ENCODE data around the gene CTDSP2. TPM values are rescaled to one million over a fixed set of nuclear protein-coding genes. Genes with fewer than 3 reads are reported as not detected.

The CTDSP2 gene
- total and polyA plus RNA-seq, 2 donors (not counting 3 experiments of a cell fraction or from before 2014, with no cell fraction given): 142 to 146 TPM

DNA sequence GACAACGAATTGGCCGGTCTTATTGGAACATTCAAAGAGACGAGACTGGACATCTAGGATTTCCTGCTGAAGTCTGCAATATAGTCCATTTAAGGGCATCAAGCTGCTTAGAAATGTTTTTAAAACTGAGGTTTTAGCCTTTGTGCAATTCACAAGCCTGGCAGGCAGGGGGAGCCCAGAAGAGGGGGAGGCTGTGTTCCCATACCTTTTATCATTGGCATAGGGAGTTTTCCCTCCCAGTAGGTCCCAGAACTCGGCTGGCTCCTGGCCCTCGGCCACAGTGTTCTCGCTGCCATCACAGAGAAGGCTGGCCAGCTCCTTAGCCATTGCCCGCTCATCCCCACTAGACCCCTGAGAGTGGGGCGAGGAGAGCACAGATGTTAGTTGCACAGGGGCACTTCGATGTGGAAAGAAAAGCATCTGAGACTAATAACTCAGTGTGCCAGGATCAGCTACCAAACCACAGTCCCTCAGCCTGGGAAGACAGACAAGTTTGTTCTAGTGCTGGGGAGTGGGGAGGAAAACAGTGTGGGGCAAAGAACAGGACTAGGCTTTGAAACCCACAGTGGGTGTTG lies 43.1 kb downstream of the CTDSP2 start:
- DNase-seq (ENCODE audit: low read depth, low spot score): peak; percentile 60
- H3K36me3 ChIP-seq (ENCODE audit: control insufficient read depth in 2 of 2, extremely low read depth in 1 of 2, insufficient read depth in 2 of 2, low read length in 2 of 2): peaks cover 3 to 16% of the 10 kb centered on the region in 2 experiments
- no peaks in the 10 kb centered on the region for H3K4me1 ChIP-seq (ENCODE audit: control insufficient read depth, extremely low read depth, insufficient read depth, low read length)
- no TSS peak for BruUV-seq (replicated peaks)
- H3K27me3 ChIP-seq (ENCODE audit: control insufficient read depth in 2 of 2, insufficient read depth in 2 of 2, low read length in 2 of 2): no peaks in the 10 kb centered on the region
- H2AFZ ChIP-seq (ENCODE audit: low read depth, low read length): no peak overlapping the region
- ChIA-PET CTCF (interaction anchor here (0.9 to 5.0 kb wide), 22 partner anchors 8 to 220 kb away, joined by 3 to 47 read pairs (median 5); partner anchors contain the start of genes AVIL, CTDSP2 and TSFM), POLR2A (interaction anchor here (1.0 to 1.5 kb wide), 2 partner anchors 93 to 138 kb away, joined by 3 to 4 read pairs; partner anchors contain the start of gene ATP23)
- TF ChIP-seq, protein P1, sequence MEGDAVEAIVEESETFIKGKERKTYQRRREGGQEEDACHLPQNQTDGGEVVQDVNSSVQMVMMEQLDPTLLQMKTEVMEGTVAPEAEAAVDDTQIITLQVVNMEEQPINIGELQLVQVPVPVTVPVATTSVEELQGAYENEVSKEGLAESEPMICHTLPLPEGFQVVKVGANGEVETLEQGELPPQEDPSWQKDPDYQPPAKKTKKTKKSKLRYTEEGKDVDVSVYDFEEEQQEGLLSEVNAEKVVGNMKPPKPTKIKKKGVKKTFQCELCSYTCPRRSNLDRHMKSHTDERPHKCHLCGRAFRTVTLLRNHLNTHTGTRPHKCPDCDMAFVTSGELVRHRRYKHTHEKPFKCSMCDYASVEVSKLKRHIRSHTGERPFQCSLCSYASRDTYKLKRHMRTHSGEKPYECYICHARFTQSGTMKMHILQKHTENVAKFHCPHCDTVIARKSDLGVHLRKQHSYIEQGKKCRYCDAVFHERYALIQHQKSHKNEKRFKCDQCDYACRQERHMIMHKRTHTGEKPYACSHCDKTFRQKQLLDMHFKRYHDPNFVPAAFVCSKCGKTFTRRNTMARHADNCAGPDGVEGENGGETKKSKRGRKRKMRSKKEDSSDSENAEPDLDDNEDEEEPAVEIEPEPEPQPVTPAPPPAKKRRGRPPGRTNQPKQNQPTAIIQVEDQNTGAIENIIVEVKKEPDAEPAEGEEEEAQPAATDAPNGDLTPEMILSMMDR (IDR thresholded peaks at IDR 0.05; ENCODE audit: extremely low read depth in 1 of 2, insufficient read depth in 1 of 2, low read depth in 1 of 2, low read length in 2 of 2): peak; percentile 81 to 83
- TF ChIP-seq, protein P2, sequence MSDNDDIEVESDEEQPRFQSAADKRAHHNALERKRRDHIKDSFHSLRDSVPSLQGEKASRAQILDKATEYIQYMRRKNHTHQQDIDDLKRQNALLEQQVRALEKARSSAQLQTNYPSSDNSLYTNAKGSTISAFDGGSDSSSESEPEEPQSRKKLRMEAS (IDR thresholded peaks at IDR 0.05; ENCODE audit: insufficient read depth, insufficient read length): no peak
- TF ChIP-seq MYC (IDR thresholded peaks at IDR 0.05; ENCODE audit: low read depth, low read length): no peak
- no peak overlapping the region for H3K4me3 ChIP-seq (replicated peaks in 1 of 3; ENCODE audit: insufficient read depth in 1 of 3, low read depth in 1 of 3, low read length in 3 of 3)
- no peaks in the 10 kb centered on the region for H3K79me2 ChIP-seq (ENCODE audit: control insufficient read depth, insufficient read depth, low read length)
- dilution Hi-C loops (cut with MboI; ENCODE audit: extremely low pct_ligation_motif_present, low sequenced_read_pairs) (no loop called here), intact Hi-C loops (cut with micrococcal nuclease) (loop anchor here (1.0 kb wide), 2 partner anchors 28 to 102 kb away; no protein-coding TSS in a partner anchor)
- H3K9ac ChIP-seq (replicated peaks; ENCODE audit: extremely low read depth, insufficient read depth, low read length): no peak overlapping the region
- no peak for FAIRE-seq
- no peak overlapping the region for H3K4me2 ChIP-seq (ENCODE audit: insufficient read depth, low read length)
- no peak overlapping the region for H3K27ac ChIP-seq (ENCODE audit: insufficient read depth, low read depth, low read length)
- H3K9me3 ChIP-seq (replicated peaks; ENCODE audit: control insufficient read depth, insufficient read depth, low read length): no peaks in the 10 kb centered on the region
- no peaks in the 10 kb centered on the region for H3K9me1 ChIP-seq (replicated peaks; ENCODE audit: control insufficient read depth, extremely low read depth, insufficient read depth, low read length)
- no peaks in the 10 kb centered on the region for H4K20me1 ChIP-seq (replicated peaks; ENCODE audit: control insufficient read depth, extremely low read depth, insufficient read depth, low read length)

DNA sequence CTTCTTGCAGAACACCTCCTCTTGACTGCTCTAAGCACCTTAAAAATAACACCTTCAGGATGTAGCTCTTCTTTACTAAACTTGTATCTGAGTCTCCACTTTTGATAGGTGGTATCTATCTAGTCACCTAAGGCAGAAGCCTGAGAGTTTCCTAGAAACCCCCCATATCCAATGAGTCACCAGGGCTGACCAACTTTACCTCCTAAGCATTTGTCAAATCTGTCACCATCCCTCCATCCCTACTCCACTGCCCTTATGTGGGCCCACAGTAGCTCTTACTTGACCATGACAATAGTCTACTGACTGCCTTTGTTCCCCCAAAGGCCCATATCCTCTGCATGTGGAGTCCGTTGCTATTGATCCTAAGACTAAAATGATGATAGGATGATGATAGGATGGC lies 43.9 kb downstream of the CTDSP2 start:
- Histone ChIP-seq H3K4me1 (ENCODE audit: control insufficient read depth, extremely low read depth, insufficient read depth, low read length) (no peaks in the 10 kb centered on the region), H4K20me1 (replicated peaks; ENCODE audit: control insufficient read depth, extremely low read depth, insufficient read depth, low read length) (no peaks in the 10 kb centered on the region), H2AFZ (ENCODE audit: low read depth, low read length) (no peak overlapping the region), H3K4me2 (ENCODE audit: insufficient read depth, low read length) (no peak overlapping the region), H3K9me3 (replicated peaks; ENCODE audit: control insufficient read depth, insufficient read depth, low read length) (no peaks in the 10 kb centered on the region), H3K27ac (ENCODE audit: insufficient read depth, low read depth, low read length) (no peak overlapping the region), H3K79me2 (ENCODE audit: control insufficient read depth, insufficient read depth, low read length) (no peaks in the 10 kb centered on the region), H3K4me3 (replicated peaks in 1 of 3; ENCODE audit: insufficient read depth in 1 of 3, low read depth in 1 of 3, low read length in 3 of 3) (no peak overlapping the region), H3K27me3 (ENCODE audit: control insufficient read depth in 2 of 2, insufficient read depth in 2 of 2, low read length in 2 of 2) (no peaks in the 10 kb centered on the region), H3K9me1 (replicated peaks; ENCODE audit: control insufficient read depth, extremely low read depth, insufficient read depth, low read length) (no peaks in the 10 kb centered on the region), H3K9ac (replicated peaks; ENCODE audit: extremely low read depth, insufficient read depth, low read length) (no peak overlapping the region), H3K36me3 (ENCODE audit: control insufficient read depth in 2 of 2, extremely low read depth in 1 of 2, insufficient read depth in 2 of 2, low read length in 2 of 2) (peaks cover 5 to 16% of the 10 kb centered on the region in 2 experiments)
- intact Hi-C loops (cut with micrococcal nuclease) (loop anchor here (1.0 kb wide), 2 partner anchors 29 to 103 kb away; no protein-coding TSS in a partner anchor), dilution Hi-C loops (cut with MboI; ENCODE audit: extremely low pct_ligation_motif_present, low sequenced_read_pairs) (no loop called here)
- FAIRE-seq (no peak), DNase-seq (ENCODE audit: low read depth, low spot score) (no peak)
- TF ChIP-seq JUN (IDR thresholded peaks at IDR 0.05; ENCODE audit: borderline replicate concordance, insufficient read depth, insufficient read length, low read depth) (no peak), GATA2 (IDR thresholded peaks at IDR 0.05; ENCODE audit: insufficient read depth, insufficient read length, low read depth, low read length) (no peak), FOS (IDR thresholded peaks at IDR 0.05; ENCODE audit: borderline replicate concordance, insufficient read depth, low read length) (no peak), POLR2AphosphoS5 (IDR thresholded peaks at IDR 0.05; ENCODE audit: insufficient read depth, low read depth, low read length) (no peak), EZH2 (IDR thresholded peaks at IDR 0.05; ENCODE audit: borderline replicate concordance, low read depth, low read length, severe bottlenecking) (no peak), MYC (IDR thresholded peaks at IDR 0.05; ENCODE audit: low read depth, low read length) (no peak), POLR2A (IDR thresholded peaks at IDR 0.05; ENCODE audit: low read depth, low read length) (no peak)
- TF ChIP-seq, protein P2 (IDR thresholded peaks at IDR 0.05; ENCODE audit: insufficient read depth, insufficient read length): no peak
- TF ChIP-seq, protein P1 (IDR thresholded peaks at IDR 0.05; ENCODE audit: extremely low read depth in 1 of 2, insufficient read depth in 1 of 2, low read depth in 1 of 2, low read length in 2 of 2): no peak
- POLR2A ChIA-PET: interaction anchor here (1.0 to 1.5 kb wide), 2 partner anchors 93 to 139 kb away, joined by 3 to 4 read pairs; partner anchors contain the start of gene ATP23
- CTCF ChIA-PET: interaction anchor here (0.7 to 5.0 kb wide), 24 partner anchors 9 to 220 kb away, joined by 3 to 47 read pairs (median 5); partner anchors contain the start of genes AVIL, CTDSP2 and TSFM
- BruUV-seq (replicated peaks): no TSS peak
